ENCODE results near the gene SPATA13.

DNA sequence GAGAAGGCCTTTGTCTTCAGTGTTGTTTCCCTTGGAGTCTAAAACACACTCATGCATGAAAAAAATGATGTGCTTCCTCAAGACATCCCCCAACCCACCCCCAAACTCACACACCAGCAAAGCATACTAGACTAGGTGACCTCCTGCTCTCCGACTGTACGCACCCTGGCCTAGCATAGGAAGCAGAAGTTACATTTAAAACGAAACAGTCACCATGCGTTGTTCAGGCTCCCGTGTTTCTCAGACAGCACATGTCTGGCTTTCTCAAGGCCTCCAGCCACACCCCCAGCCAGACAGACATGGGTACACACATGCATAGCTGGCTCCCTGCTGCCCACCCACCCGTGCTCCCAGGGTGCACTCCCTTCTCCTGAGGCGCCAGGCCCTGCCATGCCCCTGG lies 120.2 kb downstream of the SPATA13 start:
- TF ChIP-seq, protein P1, sequence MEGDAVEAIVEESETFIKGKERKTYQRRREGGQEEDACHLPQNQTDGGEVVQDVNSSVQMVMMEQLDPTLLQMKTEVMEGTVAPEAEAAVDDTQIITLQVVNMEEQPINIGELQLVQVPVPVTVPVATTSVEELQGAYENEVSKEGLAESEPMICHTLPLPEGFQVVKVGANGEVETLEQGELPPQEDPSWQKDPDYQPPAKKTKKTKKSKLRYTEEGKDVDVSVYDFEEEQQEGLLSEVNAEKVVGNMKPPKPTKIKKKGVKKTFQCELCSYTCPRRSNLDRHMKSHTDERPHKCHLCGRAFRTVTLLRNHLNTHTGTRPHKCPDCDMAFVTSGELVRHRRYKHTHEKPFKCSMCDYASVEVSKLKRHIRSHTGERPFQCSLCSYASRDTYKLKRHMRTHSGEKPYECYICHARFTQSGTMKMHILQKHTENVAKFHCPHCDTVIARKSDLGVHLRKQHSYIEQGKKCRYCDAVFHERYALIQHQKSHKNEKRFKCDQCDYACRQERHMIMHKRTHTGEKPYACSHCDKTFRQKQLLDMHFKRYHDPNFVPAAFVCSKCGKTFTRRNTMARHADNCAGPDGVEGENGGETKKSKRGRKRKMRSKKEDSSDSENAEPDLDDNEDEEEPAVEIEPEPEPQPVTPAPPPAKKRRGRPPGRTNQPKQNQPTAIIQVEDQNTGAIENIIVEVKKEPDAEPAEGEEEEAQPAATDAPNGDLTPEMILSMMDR (IDR thresholded peaks at IDR 0.05) = no peak
- TF ChIP-seq POLR2A (IDR thresholded peaks at IDR 0.05) = no peak
